H1 (cell line): ENCODE results near the gene HIGD2A. TPM values are rescaled to one million over a fixed set of nuclear protein-coding genes. Genes with fewer than 3 reads are reported as not detected.

Experiments used
- microRNA counts: library from miRNA; unstranded; fragments of <30 nt; microRNA quantifications from one replicate; lab custom pipeline; 2015
- microRNA-seq, 2 experiments: library from miRNA; unstranded; fragments of <30 nt; microRNA quantifications; one replicate each; pipeline versions ENCODE4 to v1.2.0, GENCODE V29; 2016 to 2020; ENCODE audit warnings: borderline microRNAs expressed in 2 of 2, borderline number of aligned reads in 2 of 2, borderline replicate concordance in 1 of 2
- polyA plus RNA-seq, 7 experiments: library from polyadenylated mRNA; depleted of rRNA in 3 of 7; stranded (reverse) in 5 of 7; unstranded in 2 of 7; fragments of >200 nt in 5 of 7; fragments of 200-250 nt in 2 of 7; gene quantifications; 1 replicate in 5 of 7; 2 replicates in 1 of 7; 4 replicates in 1 of 7; pipeline versions ENCODE4 v1.2.1 to v1.2.3, GENCODE V29; 2011 to 2013; ENCODE audit warnings: missing spikeins in 2 of 7, mixed read lengths in 2 of 7
- small RNA-seq: library from polyadenylated mRNA; stranded (forward); fragments of <200 nt; extraction: miRNeasy Mini kit (QIAGEN cat#:217004); gene quantifications from one replicate; pipeline ENCODE3, GENCODE V24; 2013; ENCODE audit not compliant: insufficient read depth
- total RNA-seq: library from RNA; stranded (reverse); fragmentation: NEBNext Ultra II Directional; extraction: Animal tissue kit (Norgen Biotek cat#: 25700); gene quantifications from 2 replicates; pipeline ENCODE4 v1.2.1, GENCODE V29; 2021

HIGD2A gene
- total and polyA plus RNA-seq, 2 of the 8 experiments (the other 6 are each of a cell fraction or from before 2014, with no cell fraction given), result 95.5 to 264 TPM

MicroRNAs within 50 kb of the gene (microRNA counts, 767-probe panel; counts per million panel counts)
- 879 counts per million, percentile 95 among the panel's probes with 10 or more counts for microRNA hsa-miR-1271-5p (lab: Ali Mortazavi, UCI)

Small RNAs within 50 kb of the gene (microRNA-seq; reads per million reads assigned to microRNA genes)
- 0.69 to 0.81 reads per million in 2 experiments for gene MIR1271

Small RNAs within 50 kb of the gene (small RNA-seq; reads per million reads assigned to genes)
- gene AC010297.1 (not detected), gene MIR1271 (22.8 reads per million, percentile 93 among the genes with 10 or more reads in this experiment)

Other genes with a start within 250 kb of the HIGD2A start
- gene SIMC1, start 150.3 kb upstream of the HIGD2A start, total RNA-seq, result 16.6 and 21.2 TPM in 2 replicates
- 11.3 and 12.3 TPM in 2 replicates for gene SIMC1, start 150.3 kb upstream of the HIGD2A start, polyA plus RNA-seq (2011; rRNA removed)
- 88.0 and 96.4 TPM in 2 replicates for gene KIAA1191, start 27.0 kb upstream of the HIGD2A start, total RNA-seq
- gene KIAA1191, start 27.0 kb upstream of the HIGD2A start, polyA plus RNA-seq (2011; rRNA removed), result 86.4 and 107 TPM in 2 replicates
- 6.7 and 7.4 TPM in 2 replicates for gene ARL10, start 23.3 kb upstream of the HIGD2A start, total RNA-seq
- gene ARL10, start 23.3 kb upstream of the HIGD2A start, polyA plus RNA-seq (2011; rRNA removed), result 3.1 and 3.6 TPM in 2 replicates
- gene NOP16, start 153 bp upstream of the HIGD2A start, total RNA-seq, result 65.2 and 65.9 TPM in 2 replicates
- gene NOP16, start 153 bp upstream of the HIGD2A start, polyA plus RNA-seq (2011; rRNA removed), result 46.9 and 49.7 TPM in 2 replicates
- gene CLTB, start 27.8 kb downstream of the HIGD2A start, total RNA-seq, result 25.9 and 29.2 TPM in 2 replicates
- 34.9 and 47.7 TPM in 2 replicates for gene CLTB, start 27.8 kb downstream of the HIGD2A start, polyA plus RNA-seq (2011; rRNA removed)
- 35.8 and 36.2 TPM in 2 replicates for gene FAF2, start 59.6 kb downstream of the HIGD2A start, total RNA-seq
- gene FAF2, start 59.6 kb downstream of the HIGD2A start, polyA plus RNA-seq (2011; rRNA removed), result 14.1 and 20.8 TPM in 2 replicates
- gene RNF44, start 148.7 kb downstream of the HIGD2A start, total RNA-seq, result 164 and 178 TPM in 2 replicates
- 54.7 and 109 TPM in 2 replicates for gene RNF44, start 148.7 kb downstream of the HIGD2A start, polyA plus RNA-seq (2011; rRNA removed)
- gene CDHR2, start 160.6 kb downstream of the HIGD2A start, total RNA-seq, result 0.43 and 0.69 TPM in 2 replicates
- gene CDHR2, start 160.6 kb downstream of the HIGD2A start, polyA plus RNA-seq (2011; rRNA removed), result 0.02 and 0.06 TPM in 2 replicates
- gene GPRIN1, start 221.4 kb downstream of the HIGD2A start, total RNA-seq, result 12.0 and 12.8 TPM in 2 replicates
- 3.3 TPM in 2 replicates for gene GPRIN1, start 221.4 kb downstream of the HIGD2A start, polyA plus RNA-seq (2011; rRNA removed)
- 5.9 and 6.9 TPM in 2 replicates for gene SNCB, start 241.8 kb downstream of the HIGD2A start, total RNA-seq
- 4.2 and 8.9 TPM in 2 replicates for gene SNCB, start 241.8 kb downstream of the HIGD2A start, polyA plus RNA-seq (2011; rRNA removed)
- 0.63 and 0.97 TPM in 2 replicates for gene EIF4E1B, start 241.9 kb downstream of the HIGD2A start, total RNA-seq
- gene EIF4E1B, start 241.9 kb downstream of the HIGD2A start, polyA plus RNA-seq (2011; rRNA removed), result 1.3 and 1.9 TPM in 2 replicates